GM23248 (cell line): ENCODE results near the gene EEF2K. TPM values are rescaled to one million over a fixed set of nuclear protein-coding genes. Genes with fewer than 3 reads are reported as not detected.

Experiments used
- DNase-seq: peaks from one replicate; pipeline ENCODE4 v3.0.0-alpha.2; 2015
- H2AFZ ChIP-seq: fragments of 200-600 bp; sonication (generic); 2 replicates; pipeline ENCODE4 v1.6.1; 2016; ENCODE audit warnings: antibody characterized with exemption
- H3F3A ChIP-seq: fragments of 200-600 bp; sonication (generic); 2 replicates; pipeline ENCODE4 v1.6.1; 2016; ENCODE audit warnings: mild to moderate bottlenecking, antibody characterized with exemption, mixed run types; ENCODE audit not compliant: insufficient read depth
- H3K27ac ChIP-seq: fragments of 200-600 bp; sonication (generic); 2 replicates; pipeline ENCODE4 v1.5.1; 2016; ENCODE audit warnings: mild to moderate bottlenecking
- H3K27me3 ChIP-seq: fragments of 200-600 bp; sonication (generic); replicated peaks from 2 replicates; pipeline ENCODE4 v1.6.1; 2016; ENCODE audit warnings: mild to moderate bottlenecking; ENCODE audit not compliant: insufficient read depth
- H3K36me3 ChIP-seq: fragments of 200-600 bp; sonication (generic); 2 replicates; pipeline ENCODE4 v1.6.1; 2016; ENCODE audit warnings: low read depth, mild to moderate bottlenecking
- H3K4me1 ChIP-seq: fragments of 200-600 bp; sonication (generic); 2 replicates; pipeline ENCODE4 v1.6.1; 2016; ENCODE audit warnings: mild to moderate bottlenecking; ENCODE audit not compliant: insufficient read depth
- H3K4me2 ChIP-seq: fragments of 200-600 bp; sonication (generic); one replicate; pipeline ENCODE4 v1.6.1; 2016; ENCODE audit warnings: mild to moderate bottlenecking; ENCODE audit not compliant: unreplicated experiment
- H3K4me3 ChIP-seq: fragments of 200-600 bp; sonication (generic); 2 replicates; pipeline ENCODE4 v1.5.1; 2016; ENCODE audit warnings: mild to moderate bottlenecking
- H3K79me2 ChIP-seq: fragments of 200-600 bp; sonication (generic); 2 replicates; pipeline ENCODE4 v1.6.1; 2016; ENCODE audit warnings: mild to moderate bottlenecking; ENCODE audit not compliant: insufficient read depth
- H3K9ac ChIP-seq: fragments of 200-600 bp; sonication (generic); 2 replicates; pipeline ENCODE4 v1.6.1; 2016; ENCODE audit warnings: mild to moderate bottlenecking
- H3K9me2 ChIP-seq: fragments of 200-600 bp; sonication (generic); 2 replicates; pipeline ENCODE4 v1.6.1; 2016; ENCODE audit warnings: mixed run types, mild to moderate bottlenecking, moderate library complexity; ENCODE audit not compliant: insufficient read depth
- H3K9me3 ChIP-seq: fragments of 200-600 bp; sonication (generic); one replicate; pipeline ENCODE4 v1.6.1; 2017; ENCODE audit warnings: low read depth
- H4K20me1 ChIP-seq: fragments of 200-600 bp; sonication (generic); 2 replicates; pipeline ENCODE4 v1.6.0; 2016; ENCODE audit not compliant: insufficient read depth
- EZH2 ChIP-seq: fragments of 200-600 bp; sonication (generic); IDR thresholded peaks from 2 replicates; pipeline ENCODE4 v1.6.1; 2018; ENCODE audit warnings: antibody characterized with exemption, mild to moderate bottlenecking; ENCODE audit not compliant: insufficient read depth, poor library complexity, severe bottlenecking
- EZH2phosphoT487 ChIP-seq: fragments of 200-600 bp; sonication (generic); IDR thresholded peaks from 2 replicates; pipeline ENCODE4 v1.6.1; 2018; ENCODE audit warnings: antibody characterized with exemption, moderate library complexity, mild to moderate bottlenecking, low read depth; ENCODE audit not compliant: insufficient read depth
- WGBS, 2 experiments: methylation state at CpG; one replicate each; pipeline ENCODE4 v1.1.6; 2015 to 2017; ENCODE audit warnings: low lambda C conversion rate in 2 of 2, low coverage in 1 of 2; ENCODE audit errors: missing lambda C conversion rate in 2 of 2; 5-methylcytosine and 5-hydroxymethylcytosine counted together
- in situ Hi-C: fragments of 300-500 bp; cut with MboI; formaldehyde crosslinking; loops from 2 replicates; pipeline ENCODE4 v1.15.0; 2020
- polyA plus RNA-seq: library from polyadenylated mRNA; unstranded; fragments of >200 nt; fragmentation: Nextera tagmentation; extraction: Ambion mirVana; gene quantifications from 2 replicates; pipeline ENCODE4 v1.2.1, GENCODE V29; 2016
- total RNA-seq: library from RNA; depleted of rRNA; stranded (reverse); fragments of >200 nt; shearing (Covaris generic); gene quantifications from 2 replicates; pipeline ENCODE4 v1.2.3, GENCODE V29; 2014

Gene EEF2K
- total and polyA plus RNA-seq, 2 experiments from 2014 or later: 8.7 to 16.6 TPM

DNA sequence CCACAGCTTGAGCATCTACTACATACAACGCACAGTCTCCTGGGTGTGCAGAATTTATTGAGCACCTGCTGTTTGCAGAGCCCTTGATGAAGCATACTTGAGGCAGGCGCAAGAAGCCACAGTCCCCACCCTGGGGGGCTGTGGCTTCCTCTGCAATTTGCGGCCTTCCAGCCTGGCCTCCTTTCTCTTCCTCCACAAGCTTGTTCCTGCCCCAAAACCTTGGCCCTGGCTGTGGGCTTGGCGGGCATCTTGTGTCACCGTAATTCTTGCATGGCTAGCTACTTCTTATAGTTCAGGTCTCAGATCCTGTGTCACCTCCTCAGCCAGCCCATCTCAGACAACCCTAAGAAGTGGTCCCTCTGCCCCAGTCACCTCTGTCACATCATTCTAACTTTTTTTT is 47.2 kb downstream of the EEF2K start:
- no peak overlapping the region for H3K27ac ChIP-seq
- no peaks in the 10 kb centered on the region for H3F3A ChIP-seq
- H3K9ac ChIP-seq: no peak overlapping the region
- no peaks in the 10 kb centered on the region for H4K20me1 ChIP-seq
- H3K4me1 ChIP-seq: no peaks in the 10 kb centered on the region
- H3K27me3 ChIP-seq: no peaks in the 10 kb centered on the region
- no peaks in the 10 kb centered on the region for H3K9me3 ChIP-seq
- no peak for TF ChIP-seq EZH2phosphoT487
- TF ChIP-seq EZH2: no peak
- H3K36me3 ChIP-seq: peaks cover 36% of the 10 kb centered on the region
- in situ Hi-C loops: no loop called here
- H3K79me2 ChIP-seq: no peaks in the 10 kb centered on the region
- no peak overlapping the region for H2AFZ ChIP-seq
- H3K4me2 ChIP-seq: no peak overlapping the region
- 94 to 95% methylated on average over 5 of the region's 5 CpGs for WGBS, 2 experiments
- no peak for DNase-seq
- no peak overlapping the region for H3K4me3 ChIP-seq
- no peaks in the 10 kb centered on the region for H3K9me2 ChIP-seq

GRCh38 chr16:22255335-22255734 is 49.3 kb downstream of the EEF2K start:
- Histone ChIP-seq H3K27me3 (no peaks in the 10 kb centered on the region), H3K79me2 (no peaks in the 10 kb centered on the region), H3F3A (no peaks in the 10 kb centered on the region), H3K9me3 (no peaks in the 10 kb centered on the region), H2AFZ (no peak overlapping the region), H3K4me3 (no peak overlapping the region), H3K9ac (no peak overlapping the region), H3K4me2 (no peak overlapping the region), H4K20me1 (no peaks in the 10 kb centered on the region), H3K9me2 (no peaks in the 10 kb centered on the region), H3K27ac (no peak overlapping the region), H3K4me1 (no peaks in the 10 kb centered on the region), H3K36me3 (peaks cover 47% of the 10 kb centered on the region)
- peak; percentile 19 for DNase-seq
- in situ Hi-C loops: no loop called here
- no peak for TF ChIP-seq EZH2
- TF ChIP-seq EZH2phosphoT487: no peak
- WGBS, 2 experiments: 100% methylated on average over 1 of the region's 1 CpG

DNA sequence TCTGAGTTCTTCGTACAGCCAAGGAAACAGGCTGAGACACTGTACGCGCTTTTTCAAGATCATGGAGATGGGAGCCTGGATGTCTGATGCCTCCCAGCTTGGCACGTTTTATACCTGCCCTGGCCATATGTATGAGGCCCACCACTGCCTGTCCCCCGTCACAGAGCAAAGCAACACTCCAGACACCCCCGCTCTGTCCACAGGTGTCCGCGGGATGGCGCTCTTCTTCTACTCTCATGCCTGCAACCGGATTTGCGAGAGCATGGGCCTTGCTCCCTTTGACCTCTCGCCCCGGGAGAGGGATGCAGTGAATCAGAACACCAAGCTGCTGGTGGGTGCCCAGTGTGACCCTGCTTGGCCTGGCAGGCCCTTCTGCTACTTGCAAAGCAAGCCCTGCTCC is 51.4 kb downstream of the EEF2K start:
- Histone ChIP-seq H3K27ac (no peak overlapping the region), H3K9me3 (no peaks in the 10 kb centered on the region), H3K27me3 (no peaks in the 10 kb centered on the region), H3K9me2 (no peaks in the 10 kb centered on the region), H3K36me3 (peaks cover 52% of the 10 kb centered on the region), H4K20me1 (no peaks in the 10 kb centered on the region), H3K4me2 (no peak overlapping the region), H3F3A (no peaks in the 10 kb centered on the region), H3K4me1 (peaks cover 4% of the 10 kb centered on the region; the same call in 1 of the 2 replicates), H3K4me3 (no peak overlapping the region), H3K79me2 (no peaks in the 10 kb centered on the region), H3K9ac (no peak overlapping the region), H2AFZ (no peak overlapping the region)
- no peak for DNase-seq
- WGBS, 2 experiments: 100% methylated on average over 13 of the region's 13 CpGs
- no peak for TF ChIP-seq EZH2
- no peak for TF ChIP-seq EZH2phosphoT487
- in situ Hi-C loops: no loop called here

GRCh38 chr16:22260490-22260889 is 54.4 kb downstream of the EEF2K start:
- H3K79me2 ChIP-seq: no peaks in the 10 kb centered on the region
- no peaks in the 10 kb centered on the region for H3K9me3 ChIP-seq
- no peaks in the 10 kb centered on the region for H3K27me3 ChIP-seq
- H3K4me3 ChIP-seq: no peak overlapping the region
- no peaks in the 10 kb centered on the region for H4K20me1 ChIP-seq
- H3K4me2 ChIP-seq: no peak overlapping the region
- H3K4me1 ChIP-seq: peaks cover 7% of the 10 kb centered on the region; the same call in 1 of the 2 replicates
- H3F3A ChIP-seq: no peaks in the 10 kb centered on the region
- no peak overlapping the region for H2AFZ ChIP-seq
- DNase-seq: no peak
- in situ Hi-C loops: no loop called here
- WGBS, 2 experiments: 93 to 95% methylated on average over 3 of the region's 3 CpGs
- H3K9me2 ChIP-seq: no peaks in the 10 kb centered on the region
- H3K9ac ChIP-seq: no peak overlapping the region
- H3K36me3 ChIP-seq: peaks cover 39% of the 10 kb centered on the region
- H3K27ac ChIP-seq: no peak overlapping the region
- TF ChIP-seq EZH2: no peak
- no peak for TF ChIP-seq EZH2phosphoT487

- H3K9me3 ChIP-seq: no peaks in the 10 kb centered on the region
- no peaks in the 10 kb centered on the region for H3K79me2 ChIP-seq
- no peak overlapping the region for H3K4me3 ChIP-seq
- H3K4me2 ChIP-seq: no peak overlapping the region
- peak; percentile 60 for DNase-seq
- 53 to 56% methylated on average over 4 of the region's 4 CpGs for WGBS, 2 experiments
- peak overlapping the region; percentile 19; the same call in 1 of the 2 replicates for H3K27ac ChIP-seq
- in situ Hi-C loops: no loop called here
- H3F3A ChIP-seq: no peaks in the 10 kb centered on the region
- no peaks in the 10 kb centered on the region for H3K9me2 ChIP-seq
- H4K20me1 ChIP-seq: no peaks in the 10 kb centered on the region
- H3K36me3 ChIP-seq: peaks cover 37% of the 10 kb centered on the region
- no peak for TF ChIP-seq EZH2
- TF ChIP-seq EZH2phosphoT487: no peak
- no peak overlapping the region for H3K9ac ChIP-seq
- no peaks in the 10 kb centered on the region for H3K27me3 ChIP-seq
- H2AFZ ChIP-seq: no peak overlapping the region
- peaks cover 7% of the 10 kb centered on the region; the same call in 1 of the 2 replicates for H3K4me1 ChIP-seq
These were observed 56.4 kb downstream of the EEF2K start for GRCh38 chr16:22262460-22262859.
